ENCODE results near the gene OTULIN.

GRCh38 chr5:14699807-14700400 is 35.4 kb downstream of the OTULIN start:
- TF ChIP-seq CTCF (IDR thresholded peaks at IDR 0.05; ENCODE audit: low read depth, low read length, poor library complexity, severe bottlenecking): no peak
- no peak for TF ChIP-seq EZH2phosphoT487 (IDR thresholded peaks at IDR 0.05; ENCODE audit: borderline replicate concordance, low read length)

Data from DOHH2 (cell line).